Fibroblast of lung (primary cell): ENCODE measurements around the gene RALY.

ENCODE experiments used
- EZH2 ChIP-seq: IDR thresholded peaks from 2 replicates; pipeline ENCODE4 v1.5.1; 2012; ENCODE audit warnings: low read length, control low read depth, mild to moderate bottlenecking; ENCODE audit errors: missing control alignments
- TF ChIP-seq, protein P1 (sequence below), 2 donors: IDR thresholded peaks in 1 of 2; conservative IDR thresholded peaks in 1 of 2; 1 replicate in 1 of 2; 2 replicates in 1 of 2; pipeline ENCODE4 v1.5.1; 2011 to 2012; ENCODE audit warnings: low read length in 2 of 2, control low read depth in 1 of 2, inconsistent platforms in 1 of 2, low read depth in 1 of 2, mild to moderate bottlenecking in 1 of 2

DNA sequence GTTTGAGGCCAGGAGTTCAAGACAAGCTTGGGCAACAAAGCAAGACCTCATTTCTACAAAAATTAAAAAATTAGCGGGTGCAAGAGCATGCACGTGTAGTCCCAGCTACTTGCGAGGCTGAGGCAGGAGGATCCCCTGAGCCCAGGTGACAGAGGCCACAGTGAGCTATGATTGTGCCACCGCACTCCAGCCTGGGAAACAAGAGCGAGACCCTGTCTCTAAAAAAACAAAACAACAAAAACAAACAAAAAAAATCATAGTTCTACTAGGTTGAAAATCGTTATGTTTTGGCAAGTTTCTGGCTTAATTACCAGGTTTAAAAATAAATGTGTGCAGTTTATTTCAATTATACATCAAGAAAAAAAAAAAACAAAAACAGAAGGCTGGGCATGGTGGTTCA, 115.7 kb downstream of the RALY start:
- TF ChIP-seq EZH2, result no peak
- TF ChIP-seq, protein P1, sequence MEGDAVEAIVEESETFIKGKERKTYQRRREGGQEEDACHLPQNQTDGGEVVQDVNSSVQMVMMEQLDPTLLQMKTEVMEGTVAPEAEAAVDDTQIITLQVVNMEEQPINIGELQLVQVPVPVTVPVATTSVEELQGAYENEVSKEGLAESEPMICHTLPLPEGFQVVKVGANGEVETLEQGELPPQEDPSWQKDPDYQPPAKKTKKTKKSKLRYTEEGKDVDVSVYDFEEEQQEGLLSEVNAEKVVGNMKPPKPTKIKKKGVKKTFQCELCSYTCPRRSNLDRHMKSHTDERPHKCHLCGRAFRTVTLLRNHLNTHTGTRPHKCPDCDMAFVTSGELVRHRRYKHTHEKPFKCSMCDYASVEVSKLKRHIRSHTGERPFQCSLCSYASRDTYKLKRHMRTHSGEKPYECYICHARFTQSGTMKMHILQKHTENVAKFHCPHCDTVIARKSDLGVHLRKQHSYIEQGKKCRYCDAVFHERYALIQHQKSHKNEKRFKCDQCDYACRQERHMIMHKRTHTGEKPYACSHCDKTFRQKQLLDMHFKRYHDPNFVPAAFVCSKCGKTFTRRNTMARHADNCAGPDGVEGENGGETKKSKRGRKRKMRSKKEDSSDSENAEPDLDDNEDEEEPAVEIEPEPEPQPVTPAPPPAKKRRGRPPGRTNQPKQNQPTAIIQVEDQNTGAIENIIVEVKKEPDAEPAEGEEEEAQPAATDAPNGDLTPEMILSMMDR (conservative IDR thresholded peaks at IDR 0.05 in 1 of 2, IDR thresholded peaks at IDR 0.05 in 1 of 2; ENCODE audit: low read depth in 1 of 2, low read length in 2 of 2), result no peak
